ENCODE results near the gene FSTL4. TPM values are rescaled to one million over a fixed set of nuclear protein-coding genes. Genes with fewer than 3 reads are reported as not detected.

The FSTL4 gene
- polyA plus RNA-seq, 6 donors from 2014 or later, result 0.22 to 0.78 (median 0.48) TPM; not detected in 1

DNA sequence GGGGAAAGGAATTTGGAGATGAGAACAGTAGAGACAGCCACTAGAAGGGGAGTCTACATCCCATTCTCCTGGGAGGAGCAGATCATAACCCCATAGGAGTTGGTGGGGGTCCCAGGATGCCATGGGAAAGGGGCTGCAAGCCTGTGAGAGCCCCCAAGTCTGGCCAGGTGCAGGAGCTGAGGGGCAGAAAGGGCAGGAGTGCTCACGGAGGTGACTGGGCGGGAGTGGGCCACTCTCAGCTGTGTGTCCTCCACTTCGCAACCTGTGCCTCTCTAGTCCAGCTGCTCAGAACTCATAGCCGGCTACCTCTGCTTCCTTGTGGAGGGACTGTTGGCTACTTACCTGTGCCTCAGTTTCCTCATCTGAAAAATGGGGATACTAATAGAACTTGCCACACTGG, 263.9 kb downstream of the FSTL4 start:
- no peak for ATAC-seq (ENCODE audit: low read depth in 2 of 2)
- Mint-ChIP-seq H3K27ac (peak overlapping the region in 1 of 6 donors; percentile 71), H3K36me3 (peaks cover 0 to 7% of the 10 kb centered on the region in 2 donors), H3K27me3 (peaks cover 0 to 26% (median 24%) of the 10 kb centered on the region in 3 donors), H3K4me1 (no peaks in the 10 kb centered on the region), H3K4me3 (no peak overlapping the region), H3K9me3 (peaks cover 0 to 7% (median 3%) of the 10 kb centered on the region in 7 donors)
- DNase-seq, result no peak

DNA sequence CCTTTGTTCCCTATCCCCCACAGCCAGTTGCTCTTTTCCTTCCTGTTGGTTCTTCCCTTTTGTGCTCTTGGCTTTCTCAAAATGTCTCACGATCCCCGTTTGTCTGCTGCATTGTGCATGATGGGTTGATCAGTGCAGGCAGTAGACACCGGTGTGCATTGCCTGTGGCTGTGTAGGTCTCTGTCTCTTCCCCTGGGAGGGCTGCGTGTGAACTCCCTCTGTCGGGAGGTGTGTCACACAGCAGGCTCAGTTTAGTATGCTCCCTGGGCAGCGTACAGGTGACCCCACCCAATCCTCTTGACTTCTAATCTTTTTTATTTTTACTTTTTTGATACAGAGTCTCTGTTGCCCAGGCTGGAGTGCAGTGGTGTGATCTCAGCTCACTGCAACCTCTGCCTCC, 265.3 kb downstream of the FSTL4 start:
- Mint-ChIP-seq H3K27ac (no peak overlapping the region), H3K36me3 (no peaks in the 10 kb centered on the region), H3K27me3 (peaks cover 0 to 24% (median 16%) of the 10 kb centered on the region in 3 donors), H3K4me1 (no peaks in the 10 kb centered on the region), H3K9me3 (peaks cover 0 to 4% (median 0%) of the 10 kb centered on the region in 7 donors), H3K4me3 (no peak overlapping the region)
- no peak for DNase-seq
- no peak for ATAC-seq (ENCODE audit: low read depth in 2 of 2)

DNA sequence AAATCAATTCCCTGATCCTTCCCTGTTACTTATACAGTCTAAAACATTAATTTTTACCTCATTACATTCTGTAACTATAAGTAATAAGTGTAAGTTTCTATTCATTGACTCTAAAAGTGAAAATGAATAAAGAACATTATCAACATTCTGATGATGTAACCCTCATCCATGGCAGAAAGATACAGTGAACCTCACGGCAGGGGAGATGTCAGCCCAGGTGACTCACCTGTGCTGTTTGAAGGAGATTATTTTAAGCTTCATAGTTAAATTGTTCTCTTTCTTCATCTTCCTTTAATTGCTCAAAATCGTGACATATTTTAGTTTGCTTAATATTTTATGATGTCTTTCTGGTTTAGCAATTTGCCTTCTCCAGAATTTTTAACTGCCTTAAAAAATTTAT, 268.1 kb downstream of the FSTL4 start:
- Mint-ChIP-seq H3K36me3 (no peaks in the 10 kb centered on the region), H3K27ac (no peak overlapping the region), H3K9me3 (peaks cover 0 to 4% (median 0%) of the 10 kb centered on the region in 7 donors), H3K4me3 (no peak overlapping the region), H3K4me1 (no peaks in the 10 kb centered on the region), H3K27me3 (peaks cover 0 to 17% (median 16%) of the 10 kb centered on the region in 3 donors)
- no peak for DNase-seq
- ATAC-seq (ENCODE audit: low read depth in 2 of 2), result no peak

DNA sequence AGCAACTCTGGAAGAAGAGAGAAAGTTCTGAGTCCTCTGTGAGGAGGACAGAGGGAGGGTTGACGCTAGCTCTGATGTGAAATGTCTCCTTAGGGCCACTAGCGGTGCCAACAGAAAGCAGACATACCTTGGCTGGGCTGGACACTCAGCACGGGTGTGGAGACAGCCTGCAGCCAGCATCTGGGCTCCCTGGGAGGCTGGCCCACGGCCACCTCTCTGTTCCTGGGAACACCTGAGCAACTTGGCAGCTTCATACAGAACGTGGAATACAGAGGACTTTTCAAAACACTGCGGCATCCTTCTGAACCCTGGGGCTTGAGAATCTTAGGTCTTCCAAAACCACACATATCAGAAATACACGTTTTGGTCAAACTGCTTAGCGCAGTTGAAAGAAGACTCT, 269.1 kb downstream of the FSTL4 start:
- H3K27ac Mint-ChIP-seq, result no peak overlapping the region
- H3K36me3 Mint-ChIP-seq, result no peaks in the 10 kb centered on the region

DNA sequence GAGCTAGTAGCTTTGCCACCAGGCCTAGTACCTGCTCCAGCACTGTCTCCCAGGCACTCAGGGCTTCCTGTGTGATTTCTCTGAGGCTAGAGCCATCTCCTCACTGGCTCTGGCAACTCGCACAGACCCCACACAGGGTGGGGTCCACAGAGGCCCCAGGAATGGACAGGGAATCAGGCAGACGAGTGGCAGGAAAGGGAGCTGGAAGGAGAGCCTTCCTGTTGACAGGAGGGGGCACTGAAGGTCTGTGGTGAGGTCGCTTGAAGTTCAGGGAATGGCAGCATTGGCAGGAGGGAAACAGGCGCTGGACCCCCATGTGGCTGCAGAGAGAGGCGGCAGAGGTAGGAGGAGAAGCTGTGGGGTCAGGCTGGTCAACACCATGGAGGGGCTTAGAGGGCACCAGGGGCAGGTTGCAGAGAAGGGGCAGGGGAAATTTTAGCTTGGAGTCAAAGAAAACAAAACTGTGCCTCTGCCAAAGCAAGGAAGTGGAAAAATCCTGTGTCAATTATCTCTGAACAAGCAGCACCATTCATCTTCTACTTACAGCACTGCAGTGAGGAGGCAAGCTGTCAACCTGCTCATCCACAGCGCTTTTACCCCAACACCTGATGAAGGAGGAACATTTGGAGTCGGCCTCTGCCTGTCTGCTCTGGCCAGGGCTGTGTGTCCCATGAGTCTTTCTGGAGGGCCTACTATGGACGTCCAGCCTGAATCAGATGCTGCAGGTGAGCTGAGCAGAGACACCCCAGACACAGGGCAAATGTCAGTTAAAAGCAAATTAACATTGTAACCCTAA, 270.2 kb downstream of the FSTL4 start:
- no peak for ATAC-seq (ENCODE audit: low read depth in 2 of 2)
- H3K27me3 Mint-ChIP-seq, result peaks cover 0 to 6% (median 6%) of the 10 kb centered on the region in 3 donors

More for the DNA sequence above, 269.1 kb downstream of the FSTL4 start:
- DNase-seq, result no peak
- Mint-ChIP-seq H3K27me3 (peaks cover 0 to 14% (median 14%) of the 10 kb centered on the region in 3 donors), H3K4me3 (no peak overlapping the region), H3K9me3 (peaks cover 0 to 4% (median 0%) of the 10 kb centered on the region in 7 donors), H3K4me1 (no peaks in the 10 kb centered on the region)
- no peak for ATAC-seq (ENCODE audit: low read depth in 2 of 2)

DNA sequence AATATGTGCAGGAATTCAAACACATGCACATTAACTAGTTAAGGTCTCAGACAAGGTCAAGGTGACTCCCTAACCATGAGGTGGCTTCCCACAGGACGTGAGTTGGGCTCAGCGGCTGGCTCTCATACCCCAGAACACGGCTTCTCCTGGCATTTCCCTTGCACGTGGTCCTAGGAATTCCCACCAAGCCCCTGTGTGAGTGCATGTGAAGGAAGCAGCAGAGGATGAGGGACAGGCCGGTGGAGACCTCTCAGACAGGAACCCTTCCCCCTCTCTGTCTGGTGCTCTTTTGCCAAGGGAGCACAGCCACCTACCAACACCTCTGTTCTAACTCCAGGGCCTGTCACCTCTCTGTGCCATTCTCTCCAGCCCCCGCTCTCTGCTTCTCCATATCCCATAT, 271.0 kb downstream of the FSTL4 start:
- ATAC-seq (ENCODE audit: low read depth in 2 of 2), result no peak

More for the DNA sequence above, 270.2 kb downstream of the FSTL4 start:
- no peaks in the 10 kb centered on the region for H3K36me3 Mint-ChIP-seq
- H3K9me3 Mint-ChIP-seq, result peaks cover 0 to 4% (median 0%) of the 10 kb centered on the region in 7 donors
- H3K27ac Mint-ChIP-seq, result peak overlapping the region in 1 of 6 donors; percentile 4
- no peaks in the 10 kb centered on the region for H3K4me1 Mint-ChIP-seq
- no peak overlapping the region for H3K4me3 Mint-ChIP-seq
- DNase-seq, result no peak

DNA sequence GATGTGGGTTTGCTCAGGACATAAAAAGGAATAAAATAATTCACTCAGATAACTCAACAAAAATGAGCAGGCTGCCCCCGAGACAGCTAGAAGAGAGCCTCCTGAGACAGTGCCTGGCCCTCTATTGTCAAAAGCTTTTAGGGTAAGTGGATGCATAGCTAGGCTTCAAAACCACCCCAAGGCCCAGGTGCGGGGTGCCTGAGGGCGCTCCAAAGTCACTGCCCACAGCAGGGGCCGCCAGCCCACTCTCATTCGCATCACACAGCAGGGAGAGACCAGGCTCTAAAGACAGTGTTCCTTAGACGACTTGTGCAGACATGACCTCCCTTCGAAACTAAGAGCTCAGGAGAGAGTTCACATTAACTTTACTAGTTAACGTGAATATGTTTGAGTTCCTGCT, 271.5 kb downstream of the FSTL4 start:
- H3K4me1 Mint-ChIP-seq, result no peaks in the 10 kb centered on the region
- peaks cover 0 to under 1% (median 0%) of the 10 kb centered on the region in 7 donors for H3K9me3 Mint-ChIP-seq
- ATAC-seq (ENCODE audit: low read depth in 2 of 2) (no peak), DNase-seq (no peak)
- no peak overlapping the region for H3K4me3 Mint-ChIP-seq
- no peak overlapping the region for H3K27ac Mint-ChIP-seq
- no peaks in the 10 kb centered on the region for H3K36me3 Mint-ChIP-seq
- H3K27me3 Mint-ChIP-seq, result no peaks in the 10 kb centered on the region

More for the DNA sequence above, 271.0 kb downstream of the FSTL4 start:
- H3K27ac Mint-ChIP-seq, result peak overlapping the region in 1 of 6 donors; percentile 71
- H3K4me1 Mint-ChIP-seq, result no peaks in the 10 kb centered on the region
- H3K36me3 Mint-ChIP-seq, result no peaks in the 10 kb centered on the region
- DNase-seq, result no peak
- H3K4me3 Mint-ChIP-seq, result no peak overlapping the region
- no peaks in the 10 kb centered on the region for H3K27me3 Mint-ChIP-seq
- H3K9me3 Mint-ChIP-seq, result peaks cover 0 to 4% (median 0%) of the 10 kb centered on the region in 7 donors

DNA sequence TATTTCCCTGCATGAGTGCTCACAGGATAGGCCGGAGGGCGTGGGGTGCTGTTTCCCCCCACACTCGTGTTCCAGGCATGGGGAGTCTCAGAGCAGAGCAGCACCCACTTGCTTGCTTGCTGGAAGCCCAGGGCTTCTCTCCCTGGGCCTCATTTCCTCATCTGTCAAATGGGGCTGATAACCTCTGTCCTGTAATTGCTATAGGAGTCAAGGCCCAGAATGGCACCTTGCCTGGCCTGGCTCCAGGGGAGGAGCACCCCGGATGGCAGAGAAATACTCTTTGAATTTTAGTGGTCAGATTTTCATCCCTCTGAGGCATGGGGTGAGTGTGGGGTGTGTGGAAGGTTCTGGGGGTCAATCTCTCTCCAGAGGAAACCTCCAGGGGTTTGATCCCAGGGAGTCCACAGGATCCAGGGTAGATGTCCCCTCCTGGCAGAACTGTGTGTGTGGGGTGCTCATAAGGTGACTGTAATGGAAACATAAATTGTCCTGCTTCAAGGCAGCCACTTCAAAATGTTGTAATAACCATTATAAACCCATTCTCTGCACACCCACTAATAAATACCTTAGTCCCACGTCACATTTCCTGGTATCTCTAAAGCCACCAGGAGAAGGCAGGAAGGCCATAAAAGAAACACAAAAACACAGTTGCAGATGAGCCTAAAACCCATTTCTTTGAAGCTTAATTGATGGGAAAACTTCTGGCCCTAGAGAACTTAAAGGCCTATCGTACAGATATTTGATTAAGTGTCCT, 272.2 kb downstream of the FSTL4 start:
- Mint-ChIP-seq H3K4me3 (no peak overlapping the region), H3K9me3 (no peaks in the 10 kb centered on the region), H3K27me3 (no peaks in the 10 kb centered on the region), H3K36me3 (no peaks in the 10 kb centered on the region), H3K4me1 (no peaks in the 10 kb centered on the region), H3K27ac (peak overlapping the region in 1 of 6 donors; percentile 69)
- DNase-seq, result no peak
- ATAC-seq (ENCODE audit: low read depth in 2 of 2), result no peak

DNA sequence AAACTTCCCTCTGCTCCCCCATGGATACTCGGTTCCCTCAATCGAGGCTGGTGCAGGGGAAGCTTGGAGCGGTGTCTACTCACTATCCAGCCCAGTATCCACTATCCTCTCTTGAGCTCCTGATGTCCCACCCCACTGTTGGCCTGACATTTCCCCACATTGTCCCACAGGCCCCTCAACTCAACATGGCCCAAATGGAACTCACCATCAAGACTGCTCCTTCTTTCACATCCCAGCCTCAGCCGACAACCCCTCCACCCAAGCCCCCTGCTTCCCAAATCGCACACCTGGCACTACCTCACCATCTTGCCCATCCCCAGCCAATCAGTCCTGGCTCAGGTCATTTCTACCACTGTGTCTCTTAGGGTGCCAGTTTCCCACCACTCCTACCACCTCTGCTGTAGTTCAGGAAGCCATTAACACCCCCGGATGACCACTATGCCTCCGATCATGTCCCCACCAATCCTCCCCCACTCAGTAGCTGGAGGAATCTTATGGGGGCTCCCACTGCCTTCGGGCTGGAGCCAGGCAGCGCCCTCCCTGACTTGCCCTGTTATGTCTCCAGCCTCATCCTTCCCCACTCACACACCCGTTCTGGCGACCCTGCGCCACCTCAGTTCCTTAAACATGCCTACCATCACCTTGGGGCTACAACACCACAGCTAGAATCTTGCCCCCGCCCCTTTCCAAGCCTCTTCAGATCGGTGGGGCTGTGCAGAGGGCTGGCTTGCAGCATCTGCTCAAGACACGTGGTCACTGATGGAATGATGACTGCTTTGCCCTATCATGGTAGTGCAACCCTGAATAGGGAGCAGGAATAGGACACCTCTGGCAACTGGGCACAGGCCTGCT, 273.6 kb downstream of the FSTL4 start:
- Mint-ChIP-seq H3K4me1 (no peaks in the 10 kb centered on the region), H3K27ac (peak overlapping the region in 1 of 6 donors; percentile 13), H3K27me3 (no peaks in the 10 kb centered on the region), H3K36me3 (no peaks in the 10 kb centered on the region), H3K9me3 (no peaks in the 10 kb centered on the region), H3K4me3 (no peak overlapping the region)
- DNase-seq (no peak), ATAC-seq (ENCODE audit: low read depth in 2 of 2) (no peak)

DNA sequence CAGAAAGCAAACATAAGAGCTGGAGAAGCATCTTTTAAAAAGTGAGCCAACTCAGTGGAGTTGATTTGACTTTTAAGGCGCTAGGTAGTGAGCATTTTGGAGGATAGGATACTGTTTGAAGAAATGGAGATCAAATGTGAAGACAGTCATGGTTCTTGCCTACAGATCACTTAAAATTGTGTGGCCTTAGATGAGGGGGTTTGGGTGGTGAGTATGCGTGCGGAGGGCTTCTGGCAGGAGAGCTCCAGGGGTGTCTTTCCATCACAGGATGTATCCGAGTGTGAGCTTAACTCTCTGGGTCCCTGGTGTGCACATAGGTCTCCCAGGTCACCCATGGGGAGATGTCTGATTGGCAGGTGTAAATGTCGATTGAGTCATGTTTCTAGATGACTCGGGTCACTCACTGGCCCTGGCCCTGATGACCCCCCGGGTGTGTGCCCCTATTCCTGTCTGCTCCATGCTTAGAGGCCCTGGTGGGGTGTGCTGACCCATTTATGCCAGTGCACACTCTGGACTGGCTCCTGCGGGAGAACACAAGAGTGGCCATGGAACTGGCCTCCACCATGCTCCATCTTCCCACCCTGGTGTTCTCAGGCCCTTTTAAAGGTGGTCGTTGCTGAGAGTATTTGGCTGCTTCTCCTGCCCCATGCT, 274.4 kb downstream of the FSTL4 start:
- DNase-seq, result no peak
- Mint-ChIP-seq H3K27ac (peak overlapping the region in 2 of 6 donors; percentile 52 to 88), H3K9me3 (no peaks in the 10 kb centered on the region), H3K4me3 (no peak overlapping the region), H3K36me3 (no peaks in the 10 kb centered on the region), H3K27me3 (no peaks in the 10 kb centered on the region), H3K4me1 (no peaks in the 10 kb centered on the region)
- ATAC-seq (ENCODE audit: low read depth in 2 of 2), result no peak

DNA sequence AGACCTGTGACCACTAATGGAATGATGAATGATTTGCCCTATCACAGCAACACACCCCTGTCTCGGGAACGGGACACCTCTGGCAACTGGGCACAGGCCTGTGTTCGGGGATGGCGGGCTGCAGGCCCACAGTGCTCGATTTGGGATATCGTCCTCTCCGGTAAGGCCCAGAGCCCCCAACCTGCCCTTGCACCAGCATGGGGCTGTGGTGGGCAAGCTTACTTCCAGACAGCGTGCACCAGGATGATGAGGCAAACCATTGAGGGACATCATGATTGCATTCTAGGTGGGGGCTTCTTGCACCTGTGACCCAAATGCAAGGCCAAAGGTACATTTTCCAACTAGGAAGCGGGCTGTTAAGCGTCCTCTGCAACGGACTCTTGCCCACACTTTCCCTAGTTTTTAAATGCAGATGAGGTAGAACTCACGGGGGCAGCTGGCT, 275.4 kb downstream of the FSTL4 start:
- no peaks in the 10 kb centered on the region for H3K36me3 Mint-ChIP-seq
- H3K4me1 Mint-ChIP-seq, result no peaks in the 10 kb centered on the region
- ATAC-seq (ENCODE audit: low read depth in 2 of 2) (no peak), DNase-seq (no peak)
- no peaks in the 10 kb centered on the region for H3K27me3 Mint-ChIP-seq
- H3K27ac Mint-ChIP-seq, result peak overlapping the region in 1 of 6 donors; percentile 17
- H3K9me3 Mint-ChIP-seq, result no peaks in the 10 kb centered on the region
- no peak overlapping the region for H3K4me3 Mint-ChIP-seq

DNA sequence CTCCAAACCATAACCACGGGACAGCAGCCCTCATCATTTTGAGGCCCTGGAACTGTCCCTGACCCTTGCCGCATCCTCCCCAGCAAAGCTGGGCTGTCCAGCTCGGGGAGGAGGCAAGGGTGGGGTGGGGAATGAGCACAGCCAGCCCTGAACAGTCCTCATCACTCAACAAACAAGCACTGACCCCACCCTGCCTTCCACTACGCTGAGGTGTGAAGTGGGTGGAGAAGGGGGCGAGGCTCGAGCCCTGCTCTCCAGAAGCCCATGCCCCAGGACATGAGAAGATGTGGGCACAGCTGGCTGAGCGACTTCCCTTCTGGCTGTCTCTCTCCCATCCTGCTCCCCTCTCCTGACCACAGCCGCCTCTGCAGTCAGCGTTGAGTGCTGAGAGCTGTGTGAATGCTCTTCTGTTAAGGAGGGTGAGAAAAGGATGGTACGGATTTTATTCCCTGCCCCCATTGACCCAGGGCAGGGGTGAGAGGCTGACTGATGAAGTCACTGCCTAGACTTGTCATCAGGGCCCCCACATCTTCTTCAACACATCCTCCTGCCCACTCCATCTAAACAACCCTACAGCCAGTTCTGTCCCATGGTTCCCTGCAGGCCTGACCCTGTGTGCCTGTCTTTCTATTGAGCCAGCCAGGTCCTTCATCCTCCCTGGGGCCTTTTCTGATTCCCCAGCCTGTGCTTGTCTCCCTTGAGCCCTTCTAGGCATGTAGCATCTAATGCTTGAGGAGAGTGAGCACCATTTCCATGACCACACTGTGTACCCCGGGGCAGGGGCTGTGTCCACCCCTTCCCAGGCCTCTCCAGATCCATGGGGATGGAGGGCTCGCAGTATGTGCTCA, 276.0 kb downstream of the FSTL4 start:
- Mint-ChIP-seq H3K27me3 (no peaks in the 10 kb centered on the region), H3K36me3 (no peaks in the 10 kb centered on the region), H3K4me1 (no peaks in the 10 kb centered on the region), H3K4me3 (no peak overlapping the region), H3K9me3 (no peaks in the 10 kb centered on the region), H3K27ac (no peak overlapping the region)
- ATAC-seq (ENCODE audit: low read depth in 2 of 2) (no peak), DNase-seq (no peak)

Measured in naive B cell (primary cell).